ENCODE measurements around the gene PARP16.
A peak's percentile ranks its signal among the peaks of the same experiment; 100 is the strongest.

Gene PARP16

DNA sequence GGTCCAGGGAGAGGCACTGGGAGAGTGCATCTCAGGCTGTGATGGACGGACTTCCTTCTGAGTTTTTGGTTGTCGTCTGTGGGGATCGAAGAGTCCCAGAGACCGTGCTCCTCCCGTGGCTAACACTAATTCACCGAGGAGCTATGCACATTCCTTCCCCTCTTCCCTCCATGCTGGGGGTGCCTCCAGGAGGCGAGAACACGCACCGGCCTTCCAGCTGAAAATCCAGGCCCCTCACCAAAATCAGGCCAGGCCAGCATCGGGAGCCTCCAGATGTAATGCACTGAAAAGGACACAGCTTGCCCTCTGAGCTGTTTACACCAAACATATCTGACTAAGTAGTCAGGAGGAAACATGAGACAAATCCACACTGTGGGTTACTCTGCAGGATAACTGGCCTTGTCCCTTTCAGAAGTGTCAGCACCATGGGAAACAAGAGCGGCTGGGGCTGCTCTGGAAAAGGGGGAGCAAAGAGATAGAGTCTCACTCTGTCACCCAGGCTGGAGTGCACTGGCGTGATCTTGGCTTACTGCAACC, 23.3 kb upstream of the PARP16 start:
- FAIRE-seq (no peak), DNase-seq (ENCODE audit: insufficient read length, low spot score) (no peak)
- TF ChIP-seq, protein P1, sequence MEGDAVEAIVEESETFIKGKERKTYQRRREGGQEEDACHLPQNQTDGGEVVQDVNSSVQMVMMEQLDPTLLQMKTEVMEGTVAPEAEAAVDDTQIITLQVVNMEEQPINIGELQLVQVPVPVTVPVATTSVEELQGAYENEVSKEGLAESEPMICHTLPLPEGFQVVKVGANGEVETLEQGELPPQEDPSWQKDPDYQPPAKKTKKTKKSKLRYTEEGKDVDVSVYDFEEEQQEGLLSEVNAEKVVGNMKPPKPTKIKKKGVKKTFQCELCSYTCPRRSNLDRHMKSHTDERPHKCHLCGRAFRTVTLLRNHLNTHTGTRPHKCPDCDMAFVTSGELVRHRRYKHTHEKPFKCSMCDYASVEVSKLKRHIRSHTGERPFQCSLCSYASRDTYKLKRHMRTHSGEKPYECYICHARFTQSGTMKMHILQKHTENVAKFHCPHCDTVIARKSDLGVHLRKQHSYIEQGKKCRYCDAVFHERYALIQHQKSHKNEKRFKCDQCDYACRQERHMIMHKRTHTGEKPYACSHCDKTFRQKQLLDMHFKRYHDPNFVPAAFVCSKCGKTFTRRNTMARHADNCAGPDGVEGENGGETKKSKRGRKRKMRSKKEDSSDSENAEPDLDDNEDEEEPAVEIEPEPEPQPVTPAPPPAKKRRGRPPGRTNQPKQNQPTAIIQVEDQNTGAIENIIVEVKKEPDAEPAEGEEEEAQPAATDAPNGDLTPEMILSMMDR (IDR thresholded peaks at IDR 0.05; ENCODE audit: insufficient read depth, missing control alignments) = no peak

DNA sequence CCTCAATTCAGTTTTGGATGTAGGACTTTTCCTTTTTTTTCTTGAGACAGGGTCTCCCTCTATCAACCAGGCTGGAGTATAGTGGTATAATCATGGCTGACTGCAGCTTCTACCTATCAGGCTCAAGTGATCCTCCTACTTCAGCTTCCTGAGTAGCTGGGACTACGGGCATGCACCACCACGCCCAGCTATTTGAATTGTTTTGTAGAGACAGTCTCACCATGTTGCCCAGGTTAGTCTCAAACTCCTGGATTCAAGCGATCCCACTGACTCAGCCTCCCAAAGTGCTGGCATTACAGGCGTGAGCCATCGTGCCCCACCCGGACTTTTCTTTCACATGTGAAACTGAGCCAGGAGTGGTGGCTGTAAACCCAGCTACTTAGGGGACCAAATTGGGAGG, 21.3 kb upstream of the PARP16 start:
- FAIRE-seq = no peak

DNA sequence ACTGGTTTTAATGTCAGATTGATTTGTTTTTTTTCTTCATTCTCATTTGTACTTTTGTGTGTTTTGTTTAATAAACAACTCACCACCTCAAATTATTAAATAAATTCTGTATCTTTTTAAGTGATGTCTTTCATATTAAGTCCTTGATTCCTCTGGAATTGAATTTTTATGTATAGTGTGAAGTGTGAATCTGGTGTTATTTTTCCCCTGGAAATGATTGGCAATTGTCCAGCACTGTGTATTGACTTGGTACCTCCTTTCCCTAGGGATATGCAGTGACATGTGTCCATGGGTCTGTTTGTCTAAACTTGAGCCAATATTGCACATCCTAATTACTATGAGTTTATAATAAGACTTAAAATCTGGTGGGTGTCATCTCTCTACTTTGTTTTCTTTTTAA, 19.9 kb upstream of the PARP16 start:
- TF ChIP-seq, protein P1 (IDR thresholded peaks at IDR 0.05; ENCODE audit: insufficient read depth, missing control alignments) = no peak
- FAIRE-seq = no peak
- DNase-seq (ENCODE audit: insufficient read length, low spot score) = no peak

More for the DNA sequence above, 21.3 kb upstream of the PARP16 start:
- DNase-seq (ENCODE audit: insufficient read length, low spot score) = no peak
- TF ChIP-seq, protein P1 (IDR thresholded peaks at IDR 0.05; ENCODE audit: insufficient read depth, missing control alignments) = no peak

DNA sequence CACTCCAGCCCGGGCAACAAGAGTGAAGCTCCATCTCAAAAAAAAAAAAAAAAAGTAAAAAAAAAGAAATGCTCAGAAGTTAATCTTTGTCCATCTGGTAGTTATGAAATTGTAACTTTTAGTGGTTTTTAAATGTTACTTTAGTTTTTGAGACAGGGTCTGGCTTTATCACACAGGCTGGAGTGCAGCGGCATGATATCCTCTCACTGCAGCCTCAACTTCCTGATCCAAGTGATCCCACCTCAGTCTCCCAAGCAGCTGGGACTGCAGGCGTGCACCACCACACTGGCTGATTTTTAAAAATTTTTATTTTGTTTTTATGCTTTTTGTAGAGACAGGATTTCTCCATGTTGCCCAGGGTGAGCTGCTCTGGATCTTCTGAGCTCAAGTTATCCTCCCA, 19.1 kb upstream of the PARP16 start:
- TF ChIP-seq, protein P1 (IDR thresholded peaks at IDR 0.05; ENCODE audit: insufficient read depth, missing control alignments) = no peak
- DNase-seq (ENCODE audit: insufficient read length, low spot score) (no peak), FAIRE-seq (no peak)

DNA sequence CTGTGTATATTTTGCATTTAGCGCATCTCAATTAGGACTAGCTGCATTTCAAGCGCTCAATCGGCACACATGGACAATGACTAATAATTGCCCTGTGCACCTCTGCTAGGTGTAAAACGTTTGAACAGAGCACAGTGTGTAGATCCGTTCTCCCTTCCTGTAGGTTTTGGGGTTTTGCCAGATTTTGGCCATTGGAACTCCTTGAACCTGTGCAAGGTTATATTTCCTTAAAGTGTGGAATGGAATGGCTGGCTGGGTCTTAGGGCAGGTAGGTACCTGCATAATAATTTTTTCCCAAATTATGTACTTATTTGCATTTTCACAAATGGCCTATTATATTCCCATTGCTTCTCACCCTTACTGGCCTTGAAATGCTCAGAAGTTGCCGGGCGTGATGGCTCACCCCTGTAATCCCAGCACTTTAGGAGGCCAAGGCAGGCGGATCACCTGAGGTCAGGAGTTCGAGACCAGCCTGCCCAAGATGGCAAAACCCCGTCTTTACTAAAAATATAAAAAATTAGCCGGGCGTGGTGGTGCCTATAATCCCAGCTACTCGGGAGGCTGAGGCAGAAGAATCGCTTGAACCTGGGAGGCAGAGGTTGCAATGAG, 18.6 kb upstream of the PARP16 start:
- no peak for DNase-seq (ENCODE audit: insufficient read length, low spot score)
- FAIRE-seq = no peak
- TF ChIP-seq, protein P1 (IDR thresholded peaks at IDR 0.05; ENCODE audit: insufficient read depth, missing control alignments) = no peak

DNA sequence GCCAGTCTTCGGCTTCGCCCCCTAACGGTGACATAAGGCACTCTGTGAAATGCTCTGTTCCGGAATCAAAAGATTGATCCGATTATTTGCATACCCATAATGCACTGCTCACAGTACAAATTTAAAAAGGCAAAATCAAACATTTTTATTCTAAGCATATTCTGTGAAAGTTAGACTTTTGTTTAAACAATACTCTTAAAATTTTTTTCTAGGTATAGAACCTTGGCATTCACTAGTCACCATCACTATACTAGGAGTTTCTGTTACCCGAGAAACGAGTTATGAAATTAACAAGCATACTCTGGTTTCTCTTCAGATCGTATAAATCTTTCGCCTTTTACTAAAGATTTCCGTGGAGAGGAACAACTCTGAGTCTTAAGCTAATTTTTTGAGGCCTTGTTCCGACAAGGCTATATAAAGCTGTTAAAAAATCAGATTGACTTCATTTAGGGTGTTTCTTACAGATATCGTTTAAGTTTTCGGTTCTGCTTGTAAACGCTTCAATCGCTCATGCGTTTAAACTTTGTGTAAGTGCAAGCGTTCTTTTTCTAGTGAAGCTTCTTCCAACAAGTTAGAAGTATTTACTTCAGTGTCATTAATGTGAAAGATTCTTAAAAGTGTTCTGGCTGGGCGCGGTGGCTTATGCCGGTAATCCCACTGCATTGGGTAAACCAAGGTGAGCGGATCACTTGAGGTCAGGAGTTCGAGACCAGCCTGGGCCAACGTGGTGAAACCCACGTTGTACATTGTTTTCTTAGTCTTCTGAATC, 17.9 kb upstream of the PARP16 start, which contains the start of gene RNU5B-1:
TSS of gene RNU5B-1 (plus strand) at position 297 of the 769 bp plus-strand sequence.
- DNase-seq (ENCODE audit: insufficient read length, low spot score) (no peak), FAIRE-seq (no peak)
- TF ChIP-seq, protein P1 (IDR thresholded peaks at IDR 0.05; ENCODE audit: insufficient read depth, missing control alignments) = peak; percentile 86

Data from D721Med (cell line).